MM.1S (cell line): ENCODE measurements around the gene RAB4B.

ENCODE experiments used
- CTCF ChIP-seq: fragments of 300-600 bp; sonication (generic); IDR thresholded peaks from 2 replicates; pipeline ENCODE4 v1.5.1; 2016; ENCODE audit warnings: antibody characterized with exemption, low read length, mixed read lengths
- EZH2 ChIP-seq: fragments of 300-600 bp; sonication (generic); optimal IDR thresholded peaks from 2 replicates; pipeline ENCODE3; 2017; ENCODE audit warnings: low read depth, mild to moderate bottlenecking, antibody characterized with exemption, low read length, mixed read lengths
- EZH2phosphoT487 ChIP-seq: fragments of 300-600 bp; sonication (generic); IDR thresholded peaks from 2 replicates; pipeline ENCODE4 v1.6.1; 2018; ENCODE audit warnings: antibody characterized with exemption, low read length

DNA sequence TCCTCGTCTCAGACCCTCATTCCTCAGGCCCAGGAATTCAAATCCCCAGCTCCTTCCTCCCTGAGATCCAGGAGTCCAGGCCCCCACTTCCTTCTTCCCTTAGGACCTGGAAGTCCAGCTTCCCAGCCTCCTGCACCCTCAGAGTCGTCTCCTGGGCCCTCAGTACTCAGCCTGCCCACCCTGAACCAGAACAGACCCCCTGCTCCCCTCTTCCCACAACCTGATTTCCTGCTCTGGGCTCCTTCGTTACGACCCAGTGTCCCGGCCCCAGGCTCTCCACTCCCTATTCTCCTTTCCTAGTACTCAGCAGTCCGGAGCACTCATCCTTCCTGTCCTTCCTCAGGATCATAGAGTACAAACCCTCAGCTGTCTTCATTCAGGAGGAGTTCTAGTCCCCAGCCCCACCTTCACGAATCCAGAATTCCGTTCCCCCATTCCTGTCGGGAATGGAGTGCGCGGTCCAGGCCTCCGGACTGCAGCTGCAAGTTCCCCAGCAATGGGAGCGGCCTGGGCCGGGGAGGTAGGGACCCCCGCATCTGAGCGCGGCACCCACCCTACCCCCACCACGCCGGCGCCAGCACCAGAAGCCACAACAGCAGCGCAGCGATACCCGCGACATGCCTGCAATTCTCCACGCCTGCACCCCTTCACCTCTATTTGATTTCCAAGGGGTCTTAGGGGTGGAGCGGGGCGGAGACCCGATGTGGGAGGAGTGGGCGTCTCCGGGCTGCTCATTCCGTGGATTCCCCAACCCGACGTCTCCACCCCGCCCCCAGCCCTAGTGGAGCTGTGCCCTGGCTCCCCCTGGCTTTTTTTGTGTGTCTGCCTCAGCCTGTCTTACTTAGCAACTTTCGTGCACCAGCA, 33.7 kb downstream of the RAB4B start:
- no peak for TF ChIP-seq CTCF
- TF ChIP-seq EZH2phosphoT487, result no peak
- no peak for TF ChIP-seq EZH2
